GM20000 (cell line): Measurements from ENCODE around the gene SPACA1.

Experiments used
- DNase-seq: peaks from one replicate; pipeline ENCODE4 v3.0.0; 2012; ENCODE audit warnings: low spot score
- CTCF ChIP-seq: IDR thresholded peaks from 2 replicates; pipeline ENCODE4 v1.5.1; 2012; ENCODE audit warnings: mild to moderate bottlenecking, control low read depth; ENCODE audit errors: extremely low read depth, missing control alignments

Gene SPACA1

GRCh38 chr6:88089708-88090107, 42.1 kb downstream of the SPACA1 start:
- no peak for DNase-seq

GRCh38 chr6:88105741-88106340, 58.2 kb downstream of the SPACA1 start:
- no peak for TF ChIP-seq CTCF
- DNase-seq, result no peak

More at GRCh38 chr6:88089708-88090107, 42.1 kb downstream of the SPACA1 start:
- no peak for TF ChIP-seq CTCF

- TF ChIP-seq CTCF, result no peak
- no peak for DNase-seq
These were observed 59.6 kb downstream of the SPACA1 start for GRCh38 chr6:88107241-88107640.

GRCh38 chr6:88111991-88112390, 64.3 kb downstream of the SPACA1 start:
- TF ChIP-seq CTCF, result no peak
- DNase-seq, result no peak

- TF ChIP-seq CTCF, result no peak
- peak; percentile 11 for DNase-seq
These were observed 67.2 kb downstream of the SPACA1 start for GRCh38 chr6:88114838-88115237.

- TF ChIP-seq CTCF, result no peak
- no peak for DNase-seq
These were observed 67.7 kb downstream of the SPACA1 start for GRCh38 chr6:88115307-88115706.

GRCh38 chr6:88116276-88116675, 68.6 kb downstream of the SPACA1 start:
- no peak for TF ChIP-seq CTCF

More at GRCh38 chr6:88116276-88116675, 68.6 kb downstream of the SPACA1 start:
- no peak for DNase-seq
